GM23248 (cell line): ENCODE measurements around the gene SLC7A11.

Experiments used
- EZH2 ChIP-seq: fragments of 200-600 bp; sonication (generic); IDR thresholded peaks from 2 replicates; pipeline ENCODE4 v1.6.1; 2018; ENCODE audit warnings: antibody characterized with exemption, mild to moderate bottlenecking; ENCODE audit not compliant: insufficient read depth, poor library complexity, severe bottlenecking
- EZH2phosphoT487 ChIP-seq: fragments of 200-600 bp; sonication (generic); IDR thresholded peaks from 2 replicates; pipeline ENCODE4 v1.6.1; 2018; ENCODE audit warnings: antibody characterized with exemption, moderate library complexity, mild to moderate bottlenecking, low read depth; ENCODE audit not compliant: insufficient read depth

- TF ChIP-seq EZH2phosphoT487, result no peak
- no peak for TF ChIP-seq EZH2
These were observed 33.1 kb upstream of the SLC7A11 start for GRCh38 chr4:138275216-138275615.
